NCI-H2107 (cell line): ENCODE measurements around the gene USF1.
"Not testable (repeated sequence)": the region's sequence is repeated elsewhere in the genome, so short reads cannot be mapped to it uniquely, and the experiment has no call there.

Source experiments
- DNase-seq: peaks from one replicate; lab custom pipeline; 2025; lab: John Stamatoyannopoulos, UW

The USF1 gene

DNA sequence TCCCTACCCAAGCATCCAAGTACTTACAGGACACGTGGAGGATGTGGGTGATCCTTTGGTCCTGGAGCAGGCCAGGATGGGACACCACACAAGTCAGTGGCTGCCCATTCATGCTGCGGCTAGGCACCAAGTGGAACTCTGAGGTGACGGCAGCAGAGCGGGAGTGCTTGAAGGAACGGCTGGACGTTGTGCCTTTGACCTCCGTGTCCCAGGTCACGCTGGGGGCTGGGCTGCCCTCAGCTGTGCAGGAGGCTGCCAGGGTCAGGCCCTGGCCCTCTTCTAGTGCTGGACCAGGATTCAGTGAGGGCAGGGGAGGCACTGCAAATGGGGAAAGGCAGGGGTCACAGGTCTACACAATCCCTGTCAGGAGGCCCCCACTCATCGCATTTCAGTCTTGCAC, 31.6 kb upstream of the USF1 start:
- no peak for DNase-seq

DNA sequence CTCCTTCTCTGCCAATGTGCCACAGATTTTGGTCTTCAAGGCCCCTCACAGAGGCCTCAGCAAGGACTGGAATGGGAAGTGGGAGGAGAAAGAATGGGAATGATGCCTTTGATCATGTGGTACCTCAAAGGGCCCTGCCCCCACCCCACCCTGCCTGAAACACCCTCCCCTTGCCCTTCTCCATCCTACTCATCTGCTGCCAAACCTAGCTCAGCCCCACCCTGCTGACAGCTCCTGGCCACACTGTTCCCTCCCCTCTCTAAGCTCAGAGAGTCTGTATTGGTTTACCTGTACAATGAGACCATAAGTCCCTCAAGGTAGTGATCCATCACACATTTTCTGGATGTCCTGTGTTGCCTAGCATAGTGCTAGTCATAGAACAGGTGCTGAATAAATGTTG, 30.6 kb upstream of the USF1 start:
- DNase-seq, result no peak

DNA sequence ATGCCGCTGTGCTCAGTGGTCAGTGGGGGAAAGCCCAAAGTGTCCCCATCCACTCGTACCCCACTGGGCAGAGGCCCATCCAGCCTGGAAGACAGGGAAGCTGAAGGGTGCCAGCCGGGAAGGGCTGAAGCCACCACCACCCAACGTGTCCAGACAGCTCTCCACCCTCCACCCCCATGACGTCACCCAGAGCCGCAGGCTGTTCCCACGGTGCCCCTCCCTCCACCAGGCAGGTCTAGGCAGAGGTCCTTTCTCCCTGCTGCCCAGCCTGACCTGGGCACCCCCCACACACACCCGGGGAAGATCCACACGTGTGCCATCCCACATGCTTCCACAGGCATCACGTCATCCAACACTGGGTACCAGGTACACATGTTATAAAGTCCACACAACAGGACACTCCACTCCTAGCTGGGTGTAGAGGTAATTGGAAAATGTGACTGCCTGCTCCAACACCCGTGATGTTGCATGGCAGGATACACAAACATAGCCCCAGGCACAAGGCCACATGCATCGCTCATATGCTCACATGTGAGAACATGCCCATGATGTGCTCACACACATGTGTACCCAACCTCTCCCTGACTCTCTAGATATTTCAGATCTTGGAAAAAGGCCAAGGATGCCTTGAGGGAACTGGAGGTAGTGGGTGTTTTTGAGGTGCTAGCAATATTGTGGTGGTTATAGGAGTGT, 29.0 kb upstream of the USF1 start:
- DNase-seq, result no peak

DNA sequence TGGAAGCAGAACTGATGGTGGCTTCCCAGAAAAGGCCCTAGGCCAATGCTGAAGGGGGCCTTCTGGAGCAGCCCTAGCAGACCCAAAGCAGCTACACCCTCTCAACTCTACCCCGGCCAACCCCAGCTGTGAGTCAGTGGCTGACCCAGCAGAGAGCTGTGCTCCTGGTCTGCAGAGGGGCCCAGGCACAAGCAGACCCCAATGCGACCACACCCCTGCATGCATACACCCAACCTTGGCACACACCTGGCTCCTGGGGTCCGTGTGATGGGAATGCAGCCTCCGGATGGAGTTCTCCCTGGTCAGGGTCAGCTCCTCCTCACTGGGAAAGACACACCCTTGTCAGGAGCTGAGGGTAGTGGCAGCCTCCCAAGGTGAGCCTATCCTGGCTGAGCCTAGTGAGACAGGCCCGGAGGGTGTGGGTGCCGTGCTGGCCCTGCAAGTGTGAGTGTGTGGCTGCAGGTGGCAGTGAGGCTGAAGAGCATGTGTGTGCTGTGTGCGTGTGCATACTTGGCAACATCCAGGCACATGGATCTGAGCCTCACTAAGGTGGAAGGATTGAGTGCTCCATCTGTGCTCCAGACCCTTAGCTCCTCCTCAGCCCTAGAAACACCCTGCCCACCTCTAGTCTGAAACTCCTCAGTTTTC, 27.8 kb upstream of the USF1 start:
- DNase-seq, result no peak

DNA sequence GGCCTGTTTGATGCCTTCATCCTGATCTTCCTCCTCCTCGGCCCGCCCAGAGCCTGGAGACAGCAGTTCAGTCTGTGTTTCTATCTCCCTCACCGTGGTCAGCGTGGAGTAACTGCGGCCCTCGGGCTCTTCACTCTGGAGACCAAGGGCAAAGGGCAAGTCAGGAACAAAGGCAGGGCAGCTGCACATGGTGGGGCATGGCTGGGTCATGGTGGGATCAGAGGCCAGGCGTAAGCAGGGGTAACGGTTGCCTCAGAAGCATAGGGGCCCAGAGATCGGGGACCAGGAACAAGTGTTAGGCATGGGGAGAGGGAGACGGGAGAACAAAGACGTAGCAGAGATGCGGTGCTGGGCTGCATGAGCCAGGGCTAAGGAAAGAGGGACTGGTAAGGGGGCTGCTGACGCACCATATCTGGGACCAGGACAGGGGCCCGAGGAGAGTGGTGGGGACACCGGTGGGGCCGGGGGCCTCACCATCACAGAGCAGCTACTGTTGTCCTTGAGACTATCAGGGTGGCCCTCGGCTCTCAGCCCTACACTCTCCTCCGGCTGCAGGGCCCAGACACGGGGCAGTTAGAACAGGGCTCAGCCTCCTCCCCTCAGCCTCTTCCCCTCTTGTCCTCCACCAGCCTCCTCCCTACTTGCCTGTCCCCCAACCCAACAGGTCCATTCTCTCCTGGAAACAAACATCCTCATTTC, 27.1 kb upstream of the USF1 start:
- no peak for DNase-seq

DNA sequence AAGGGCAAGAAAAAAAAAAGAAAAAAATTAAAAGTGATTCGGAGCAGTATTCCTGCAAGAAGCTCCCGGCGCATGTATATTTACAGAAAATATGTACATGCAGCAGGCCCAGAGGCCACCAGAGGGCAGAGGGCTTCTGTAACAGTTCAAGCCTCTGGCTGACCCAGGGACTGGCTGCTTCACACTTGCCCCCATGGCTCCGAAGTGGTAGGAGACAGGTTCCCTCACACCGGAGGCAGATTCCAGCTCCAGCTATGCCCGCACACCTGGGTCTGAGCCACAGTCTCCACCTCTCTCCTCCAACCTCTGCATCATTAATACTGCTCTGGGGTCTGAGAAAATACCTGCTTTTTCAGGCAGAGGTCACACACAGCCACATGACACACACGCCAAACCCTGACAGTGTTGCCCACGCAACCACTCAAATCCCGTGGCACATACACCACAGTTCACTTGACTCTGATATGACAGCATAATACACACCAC, 26.2 kb upstream of the USF1 start:
- no peak for DNase-seq

DNA sequence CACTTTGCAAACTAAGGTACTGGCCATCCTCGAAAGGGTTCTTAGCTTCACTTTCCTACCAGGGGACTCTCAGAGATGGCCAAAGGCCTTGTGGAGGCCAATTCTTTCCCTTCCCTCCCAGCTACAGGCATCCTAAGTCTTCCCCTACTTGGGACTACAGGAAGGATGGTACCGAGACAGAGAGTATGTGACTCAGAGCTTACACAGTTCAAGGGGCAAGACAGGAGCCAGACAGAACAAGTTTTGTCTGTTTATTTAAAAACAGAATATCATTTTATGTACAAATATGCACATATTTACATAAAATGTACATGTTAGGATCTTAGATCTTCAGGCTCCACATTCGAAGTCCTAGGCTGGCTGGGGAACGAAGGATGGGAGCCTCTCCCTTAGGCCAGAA, 25.0 kb upstream of the USF1 start:
- DNase-seq, result no peak

DNA sequence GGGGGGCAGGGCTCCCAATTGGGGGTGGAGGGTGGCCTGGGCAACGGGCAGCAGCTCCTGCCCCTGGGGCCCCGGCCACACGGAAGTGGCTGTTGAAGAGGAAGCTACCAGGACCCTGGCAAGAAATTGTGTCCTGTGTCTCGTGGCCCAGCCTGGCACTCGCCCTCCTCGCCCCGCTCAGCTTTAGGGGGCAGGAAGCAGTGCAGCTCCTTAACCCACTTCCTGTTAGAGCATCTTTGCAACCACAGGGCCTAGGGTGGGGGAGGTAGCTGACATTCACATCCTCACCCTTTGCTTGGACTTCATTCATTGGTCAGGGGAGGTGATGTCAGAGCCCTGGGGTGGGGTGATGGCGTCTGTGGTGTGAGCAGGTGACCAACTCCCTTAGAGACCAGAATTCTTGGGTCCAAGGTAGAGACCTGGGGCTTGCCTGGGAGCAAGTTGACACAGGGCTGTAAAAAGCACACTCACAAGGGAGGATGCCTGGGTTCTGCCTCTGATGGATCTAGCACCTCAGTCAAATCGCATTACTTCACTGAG, 24.0 kb upstream of the USF1 start, which contains the start of gene ARHGAP30:
ARHGAP30 (minus strand) TSS at position 161 of the 540 bp plus-strand sequence. CDS start 267 bp downstream, outside the sequence.
- DNase-seq, result no peak

DNA sequence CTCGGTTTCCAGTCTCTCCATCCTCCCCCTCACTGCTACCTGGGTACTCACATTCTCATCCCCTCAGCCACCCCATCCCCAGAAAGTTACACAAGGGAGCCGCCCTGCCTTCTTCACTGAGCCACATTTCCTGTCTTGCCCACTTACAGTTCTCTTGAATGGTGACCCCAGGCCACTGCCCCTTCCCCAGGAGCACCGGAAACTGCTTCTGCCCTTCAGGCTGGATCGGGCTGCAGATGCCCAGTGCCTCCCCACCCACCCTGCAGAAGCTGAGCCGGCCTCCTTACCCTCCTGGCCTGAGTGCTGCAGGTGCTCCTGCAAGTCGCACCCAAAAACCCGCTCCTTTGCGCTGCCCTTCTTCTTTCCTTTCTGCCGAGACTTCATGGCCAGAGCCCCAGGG, 23.5 kb upstream of the USF1 start:
- DNase-seq, result no peak

DNA sequence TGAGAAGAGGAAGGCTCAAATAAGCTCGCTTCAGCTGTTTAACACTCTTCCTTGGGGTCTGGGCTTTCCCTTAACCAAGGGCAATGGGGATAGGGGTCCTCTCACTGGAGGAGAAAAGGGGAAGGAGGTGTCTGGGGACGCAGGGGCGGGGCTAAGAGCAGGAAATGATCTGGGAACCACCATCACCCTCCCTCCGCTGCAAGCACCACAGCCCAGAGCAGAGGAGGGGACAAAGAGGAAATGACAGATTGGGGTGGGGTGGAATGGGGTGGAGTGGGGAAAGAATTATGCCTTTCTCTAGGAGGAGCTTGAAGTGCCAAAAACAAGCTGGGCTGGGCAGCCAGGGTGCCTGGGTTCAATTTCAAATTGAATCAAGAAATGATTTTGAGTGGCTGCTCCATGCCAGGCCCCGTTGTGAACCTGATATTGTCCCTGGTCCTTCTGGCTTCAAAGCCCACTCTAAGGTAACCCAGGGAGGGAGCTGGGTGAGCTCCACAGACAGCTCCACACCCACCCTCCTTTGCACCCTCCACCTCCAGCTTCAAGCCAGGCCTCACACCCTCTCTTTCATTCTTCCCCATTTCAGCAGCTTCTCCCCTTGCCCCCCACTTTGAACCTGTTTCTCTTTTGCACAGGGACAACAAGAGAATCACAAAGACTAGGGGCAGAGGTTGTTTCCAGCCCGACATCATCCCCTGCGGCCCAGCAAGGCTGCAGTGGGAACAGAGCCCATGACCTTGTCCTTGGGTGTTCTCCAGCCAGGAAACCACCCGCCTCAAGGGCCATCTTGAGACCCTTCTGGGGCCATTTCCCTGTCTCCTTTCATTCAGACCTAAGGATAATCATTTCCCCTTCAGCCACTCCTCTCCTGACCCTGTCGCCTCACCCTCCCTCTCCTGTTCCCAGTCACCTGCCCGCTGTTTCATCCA, 22.8 kb upstream of the USF1 start:
- DNase-seq, result no peak

DNA sequence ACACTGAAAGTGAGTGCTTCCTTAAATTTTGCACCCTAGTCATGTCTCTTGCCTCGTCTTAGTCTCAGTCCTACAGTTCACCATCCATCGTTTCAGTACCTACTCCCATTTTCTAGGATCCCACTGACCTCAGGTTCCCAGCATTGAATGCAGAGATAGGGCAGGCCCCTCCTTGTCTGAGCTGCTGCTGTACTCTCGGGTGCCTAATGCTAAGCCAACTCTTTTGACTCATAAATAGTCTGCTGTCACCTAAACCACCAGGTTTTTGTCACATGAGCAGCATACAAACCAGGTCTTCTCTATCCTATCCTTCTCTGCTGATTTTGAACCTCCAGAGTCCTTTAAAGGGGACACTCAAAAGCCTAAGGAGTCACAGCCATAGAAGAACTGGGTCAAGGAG, 20.9 kb upstream of the USF1 start:
- no peak for DNase-seq

DNA sequence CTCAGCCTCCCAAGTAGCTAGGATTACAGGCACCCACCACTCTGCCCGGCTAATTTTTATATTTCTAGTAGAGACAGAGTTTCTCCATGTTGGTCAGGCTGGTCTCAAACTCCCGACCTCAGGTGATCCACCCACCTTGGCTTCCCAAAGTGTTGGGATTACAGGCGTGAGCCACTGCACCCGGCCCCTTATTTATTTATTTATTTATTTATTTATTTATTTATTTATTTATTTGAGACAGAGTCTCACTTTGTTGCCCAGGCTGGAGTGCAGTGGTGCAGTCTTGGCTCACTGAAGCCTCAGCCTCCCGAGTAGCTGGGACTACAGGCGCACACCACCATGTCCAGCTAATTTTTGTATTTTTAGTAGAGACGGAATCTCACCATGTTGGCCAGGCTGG, 19.9 kb upstream of the USF1 start:
- DNase-seq, result not testable (repeated sequence)

DNA sequence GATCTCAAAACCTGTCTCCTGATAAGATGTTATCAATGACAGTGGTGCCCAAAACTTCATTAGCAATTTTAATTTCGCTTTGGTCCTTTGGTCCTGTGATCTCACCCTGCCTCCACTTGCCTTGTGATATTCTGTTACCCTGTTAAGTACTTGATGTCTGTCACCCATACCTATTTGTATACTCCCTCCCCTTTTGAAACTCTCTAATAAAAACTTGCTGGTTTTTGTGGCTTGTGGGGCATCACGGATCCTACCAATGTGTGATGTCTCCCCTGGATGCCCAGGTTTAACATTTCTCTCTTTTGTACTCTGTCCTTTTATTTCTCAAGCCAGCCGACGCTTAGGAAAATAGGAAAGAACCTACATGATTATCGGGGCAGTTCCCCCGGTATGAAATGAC, 18.2 kb upstream of the USF1 start:
- DNase-seq, result not testable (repeated sequence)

DNA sequence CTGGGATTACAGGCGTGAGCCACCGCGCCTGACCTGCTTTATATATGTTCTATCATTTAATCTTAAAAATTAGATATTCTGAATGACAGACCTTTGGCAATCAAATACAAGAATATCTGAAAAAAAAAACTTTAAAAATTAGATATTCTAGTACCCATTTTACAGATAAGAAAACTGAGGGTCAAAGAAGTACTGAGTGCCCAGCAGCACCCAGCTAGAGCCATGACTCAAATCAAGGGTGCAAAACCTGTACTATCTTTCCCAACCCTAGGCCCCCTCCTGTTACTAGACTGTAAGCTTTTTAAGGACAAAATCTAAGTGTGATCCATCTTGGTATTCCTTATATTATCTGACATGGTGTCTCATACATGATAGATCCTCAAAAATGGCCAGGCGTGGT, 15.6 kb upstream of the USF1 start:
- DNase-seq, result no peak

DNA sequence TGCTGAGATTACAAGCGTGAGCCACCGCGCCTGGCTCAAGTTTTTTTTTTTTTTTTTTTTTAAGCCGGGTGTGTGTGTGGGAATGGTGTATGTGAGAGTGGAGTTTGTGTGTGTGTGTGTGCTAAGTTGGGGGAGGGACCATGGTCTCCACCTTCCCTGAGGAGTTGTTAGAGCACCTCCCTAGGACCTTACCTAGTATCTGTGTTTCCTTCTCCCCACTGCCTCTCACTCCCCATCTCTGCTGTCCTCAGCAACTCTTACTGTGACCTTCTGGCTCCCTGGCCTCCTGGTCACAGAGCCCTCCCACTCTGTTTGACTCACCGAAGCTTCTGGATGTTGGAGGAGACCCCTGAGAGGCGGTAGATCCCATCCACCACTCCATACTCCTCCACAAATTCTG, 13.5 kb upstream of the USF1 start:
- no peak for DNase-seq

DNA sequence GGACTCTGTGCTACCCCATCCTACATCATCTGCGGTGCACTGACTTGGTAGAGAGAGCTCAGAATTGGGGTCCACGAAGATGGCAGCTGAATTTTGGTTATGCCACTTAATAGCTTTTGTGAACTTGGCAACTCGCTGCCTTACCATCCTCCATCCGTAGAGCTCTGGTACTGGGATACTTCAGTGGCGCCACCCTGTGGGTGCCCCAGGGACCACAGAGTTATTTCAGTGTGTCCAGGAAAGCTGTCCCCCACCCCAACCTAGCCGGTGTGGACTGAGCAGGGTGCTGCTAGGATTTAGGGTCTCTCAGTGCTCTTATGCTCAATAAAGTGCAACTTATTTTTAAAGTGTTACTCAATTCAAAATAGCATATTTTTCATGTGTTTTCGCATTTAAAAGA, 9.0 kb upstream of the USF1 start:
- DNase-seq, result no peak

DNA sequence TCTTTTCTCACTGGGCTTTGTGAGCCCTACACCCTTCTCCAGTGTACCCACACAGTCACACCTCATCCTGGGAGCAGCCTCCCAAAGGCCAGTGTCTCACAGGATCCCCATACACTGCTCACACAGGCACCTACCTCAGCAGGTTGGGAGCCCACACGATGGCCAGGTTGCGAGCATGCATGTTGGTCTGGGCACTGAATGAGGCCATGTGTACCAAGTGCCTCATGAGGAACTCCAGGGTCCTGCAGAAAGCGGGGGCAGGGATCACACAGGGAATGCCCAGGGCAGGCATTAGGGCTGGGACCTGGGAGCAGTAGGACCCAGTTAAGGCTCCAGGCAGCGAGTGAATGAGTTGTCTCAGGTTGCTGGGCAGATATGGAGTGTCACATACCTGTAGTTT, 8.5 kb upstream of the USF1 start:
- DNase-seq, result no peak

DNA sequence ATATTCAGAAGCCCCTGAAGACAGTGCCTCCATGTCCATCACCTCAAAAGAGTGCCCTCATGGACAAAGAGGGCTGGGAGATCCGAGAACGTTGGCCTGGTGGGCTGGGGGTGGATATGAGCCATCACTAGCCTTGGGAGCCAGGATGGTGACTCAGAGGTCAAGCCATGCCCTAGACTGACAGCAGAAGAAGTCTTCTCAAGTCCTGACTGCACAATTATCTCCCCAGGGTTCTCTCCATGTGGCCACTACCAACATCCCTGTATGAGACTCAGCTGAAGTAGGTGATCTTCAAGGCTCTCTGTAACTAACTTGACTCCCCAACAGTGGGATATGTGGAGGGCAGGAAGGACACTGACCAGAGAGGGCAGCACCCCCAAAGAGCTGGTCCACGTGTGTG, 7.1 kb upstream of the USF1 start:
- no peak for DNase-seq

DNA sequence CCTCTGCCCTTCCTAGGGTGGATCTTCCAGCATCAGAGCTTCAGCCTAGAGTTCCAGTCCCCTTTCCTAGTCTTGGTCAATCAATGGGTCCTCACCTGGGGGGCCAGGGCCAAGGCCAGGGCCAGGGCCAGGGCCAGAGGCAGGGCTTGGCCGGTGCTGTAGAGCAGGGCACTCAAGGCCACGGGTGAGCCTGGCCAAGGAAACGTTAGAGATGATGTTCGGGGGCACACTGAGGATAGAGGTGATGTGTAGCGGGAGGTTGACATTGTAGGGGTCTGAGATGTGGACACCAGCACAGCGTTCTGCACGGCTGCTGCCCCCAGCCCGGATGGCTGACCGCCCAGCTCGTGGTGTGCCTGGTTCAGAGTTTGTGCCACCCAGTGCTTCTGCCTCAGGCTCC, 5.4 kb upstream of the USF1 start:
- DNase-seq, result no peak

DNA sequence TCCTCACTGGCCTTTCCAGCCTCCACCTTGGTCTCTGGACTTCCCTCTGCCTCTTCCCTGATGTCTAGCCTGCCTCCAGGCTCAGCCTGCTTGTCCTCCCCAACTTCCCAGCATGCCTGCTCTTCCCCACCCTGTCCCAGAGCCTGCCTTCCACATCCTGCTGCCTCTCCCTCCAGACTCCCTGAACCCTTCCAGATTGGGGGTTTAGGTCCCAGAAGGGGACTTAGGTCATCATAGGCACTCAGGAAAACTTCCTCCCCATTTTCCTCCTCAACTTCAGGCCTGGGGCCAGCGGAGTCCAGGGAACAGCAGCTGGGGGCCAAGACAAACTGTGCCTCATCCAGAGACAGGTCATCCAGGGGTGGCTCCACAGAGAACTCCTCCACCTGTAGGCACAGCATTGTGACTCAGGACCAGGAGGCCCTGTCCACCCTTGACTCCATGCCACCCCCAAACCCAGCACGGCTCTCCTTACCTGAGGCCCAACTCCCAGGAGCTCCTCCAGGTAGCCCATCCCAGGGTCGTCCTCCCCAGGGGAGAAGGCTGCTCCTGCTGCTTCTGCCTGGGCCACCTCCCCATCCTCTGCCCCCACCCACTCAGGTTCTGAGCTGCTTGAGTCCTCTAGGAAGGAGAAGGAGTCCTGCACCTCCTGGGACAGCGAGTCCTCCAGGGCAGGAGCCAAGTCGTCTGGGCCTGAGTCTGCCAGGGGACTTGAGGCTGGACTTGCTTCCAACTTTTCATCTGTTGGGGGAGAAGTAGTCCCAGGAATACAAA, 3.4 kb upstream of the USF1 start:
- no peak for DNase-seq
